ENCODE results near the gene ZFR. TPM values are rescaled to one million over a fixed set of nuclear protein-coding genes. Genes with fewer than 3 reads are reported as not detected.

The ZFR gene
- total RNA-seq, 2 donors from 2014 or later = 45.0 to 51.8 TPM

GRCh38 chr5:32392039-32392438 is 52.5 kb downstream of the ZFR start:
- TF ChIP-seq CTCF (IDR thresholded peaks at IDR 0.05) = no peak
- no peaks in the 10 kb centered on the region for H3K27me3 ChIP-seq
- H3K36me3 ChIP-seq = no peaks in the 10 kb centered on the region
- no peak overlapping the region for H3K9ac ChIP-seq (ENCODE audit: low read depth in 2 of 2, low read length in 2 of 2)
- intact Hi-C loops (cut with DNase I) = no loop called here
- H3K9me3 ChIP-seq = no peaks in the 10 kb centered on the region
- H3K27ac ChIP-seq = no peak overlapping the region
- H3K4me3 ChIP-seq = no peak overlapping the region
- DNase-seq = no peak
- no peaks in the 10 kb centered on the region for H3K4me1 ChIP-seq

GRCh38 chr5:32390819-32391591 is 53.5 kb downstream of the ZFR start:
- no peaks in the 10 kb centered on the region for H3K4me1 ChIP-seq
- no peaks in the 10 kb centered on the region for H3K36me3 ChIP-seq
- H3K27me3 ChIP-seq = no peaks in the 10 kb centered on the region
- intact Hi-C loops (cut with DNase I) = no loop called here
- no peak overlapping the region for H3K9ac ChIP-seq (ENCODE audit: low read depth in 2 of 2, low read length in 2 of 2)
- H3K4me3 ChIP-seq = no peak overlapping the region
- DNase-seq = no peak
- H3K27ac ChIP-seq = no peak overlapping the region
- no peaks in the 10 kb centered on the region for H3K9me3 ChIP-seq
- no peak for TF ChIP-seq CTCF (IDR thresholded peaks at IDR 0.05)

- H3K4me1 ChIP-seq = no peaks in the 10 kb centered on the region
- no peak overlapping the region for H3K27ac ChIP-seq
- no peak for TF ChIP-seq CTCF (IDR thresholded peaks at IDR 0.05)
- no peaks in the 10 kb centered on the region for H3K9me3 ChIP-seq
- no peaks in the 10 kb centered on the region for H3K36me3 ChIP-seq
- no peaks in the 10 kb centered on the region for H3K27me3 ChIP-seq
- no peak overlapping the region for H3K9ac ChIP-seq (ENCODE audit: low read depth in 2 of 2, low read length in 2 of 2)
- H3K4me3 ChIP-seq = no peak overlapping the region
- intact Hi-C loops (cut with DNase I) = no loop called here
- DNase-seq = no peak
These were observed 56.0 kb downstream of the ZFR start for GRCh38 chr5:32388432-32389129.

GRCh38 chr5:32387841-32388240 is 56.7 kb downstream of the ZFR start:
- intact Hi-C loops (cut with DNase I) = no loop called here
- no peak overlapping the region for H3K27ac ChIP-seq

GRCh38 chr5:32387211-32387610 is 57.3 kb downstream of the ZFR start:
- H3K27ac ChIP-seq = no peak overlapping the region
- no peaks in the 10 kb centered on the region for H3K27me3 ChIP-seq
- no peaks in the 10 kb centered on the region for H3K4me1 ChIP-seq
- no peak for TF ChIP-seq CTCF (IDR thresholded peaks at IDR 0.05)
- no peaks in the 10 kb centered on the region for H3K9me3 ChIP-seq
- H3K9ac ChIP-seq (ENCODE audit: low read depth in 2 of 2, low read length in 2 of 2) = no peak overlapping the region
- intact Hi-C loops (cut with DNase I) = no loop called here
- no peak overlapping the region for H3K4me3 ChIP-seq
- no peak for DNase-seq
- no peaks in the 10 kb centered on the region for H3K36me3 ChIP-seq

More at GRCh38 chr5:32387841-32388240, 56.7 kb downstream of the ZFR start:
- Histone ChIP-seq H3K36me3 (no peaks in the 10 kb centered on the region), H3K9ac (ENCODE audit: low read depth in 2 of 2, low read length in 2 of 2) (no peak overlapping the region), H3K27me3 (no peaks in the 10 kb centered on the region), H3K9me3 (no peaks in the 10 kb centered on the region), H3K4me3 (no peak overlapping the region), H3K4me1 (no peaks in the 10 kb centered on the region)
- TF ChIP-seq CTCF (IDR thresholded peaks at IDR 0.05) = no peak
- DNase-seq = no peak

Data from colonic mucosa (tissue), 4 donors.